Upper lobe of left lung (tissue), 6 donors: Measurements from ENCODE around the gene MYOG. TPM values are rescaled to one million over a fixed set of nuclear protein-coding genes. Genes with fewer than 3 reads are reported as not detected.

ENCODE experiments used
- ATAC-seq, 2 donors: fragments of 200-7000 bp; cut with Tn5 transposase; one replicate each; pipeline ENCODE4 v1.9.1; 2022; ENCODE audit warnings: mild to moderate bottlenecking in 2 of 2, moderate library complexity in 2 of 2; ENCODE audit not compliant: low FRiP score in 2 of 2
- DNase-seq, 2 donors: peaks; one replicate each; pipeline ENCODE4 v3.0.0-alpha.2; 2019 to 2020
- H3K27ac ChIP-seq, 4 donors: fragments of 200-600 bp; sonication (generic); one replicate each; pipeline ENCODE4 v1.5.1; 2016 to 2019
- H3K27me3 ChIP-seq, 4 donors: fragments of 200-600 bp; sonication (generic); one replicate each; pipeline ENCODE4 v1.5.1; 2017 to 2019
- H3K36me3 ChIP-seq, 4 donors: fragments of 200-600 bp; sonication (generic); one replicate each; pipeline ENCODE4 v1.5.1; 2016 to 2019
- H3K4me1 ChIP-seq, 4 donors: fragments of 200-600 bp; sonication (generic); one replicate each; pipeline ENCODE4 v1.5.1; 2018 to 2019
- H3K4me3 ChIP-seq, 4 donors: fragments of 200-600 bp; sonication (generic); one replicate each; pipeline ENCODE4 v1.5.1; 2017 to 2019; ENCODE audit warnings: mild to moderate bottlenecking in 2 of 4, moderate library complexity in 1 of 4
- H3K9me3 ChIP-seq, 4 donors: fragments of 200-600 bp; sonication (generic); one replicate each; pipeline ENCODE4 v1.5.1; 2018 to 2019
- CTCF ChIP-seq, 6 experiments: fragments of 450-650 bp in 4 of 6; fragments of 200-600 bp in 2 of 6; sonication (generic) in 2 of 6; IDR thresholded peaks; one replicate each; pipeline ENCODE4 v1.5.1; 2016 to 2019; ENCODE audit warnings: antibody characterized with exemption in 6 of 6
- EP300 ChIP-seq, 4 donors: sonication (generic); formaldehyde crosslinking; IDR thresholded peaks; one replicate each; pipeline ENCODE4 v1.5.1; 2017; ENCODE audit warnings: antibody characterized with exemption in 4 of 4, control low read depth in 2 of 4
- POLR2A ChIP-seq, 4 donors: fragments of 450-650 bp; IDR thresholded peaks; one replicate each; pipeline ENCODE4 v1.5.1; 2016 to 2017; ENCODE audit warnings: antibody characterized with exemption in 4 of 4, mild to moderate bottlenecking in 2 of 4
- POLR2AphosphoS5 ChIP-seq, 2 donors: sonication (generic); formaldehyde crosslinking; IDR thresholded peaks; one replicate each; pipeline ENCODE4 v1.5.1; 2017; ENCODE audit warnings: antibody characterized with exemption in 2 of 2
- WGBS, 2 donors: methylation state at CpG; one replicate each; pipeline ENCODE4 v1.1.5; 2017 to 2018; 5-methylcytosine and 5-hydroxymethylcytosine counted together
- total RNA-seq, 6 donors: library from RNA; depleted of rRNA in 4 of 6; stranded (reverse); fragments of >200 nt in 4 of 6; gene quantifications; one replicate each; pipeline versions ENCODE4 v1.1.0 to v1.2.1, GENCODE V29; 2016 to 2021
- donor health status: DM: no; HTN: no; CAD: no; lungs with moderate emphysema.
- donor health status: DM: no; HTN: yes; CAD: no; lungs with severe emphysema.

MYOG gene
- total RNA-seq, 6 donors from 2014 or later, result not detected

GRCh38 chr1:203034422-203035110 lies 51.2 kb downstream of the MYOG start:
- 86% methylated on average over 10 of the region's 10 CpGs for WGBS, 2 donors
- no peaks in the 10 kb centered on the region for H3K4me1 ChIP-seq
- ATAC-seq, result no peak
- no peaks in the 10 kb centered on the region for H3K9me3 ChIP-seq
- H3K36me3 ChIP-seq, result no peaks in the 10 kb centered on the region
- DNase-seq, result no peak
- H3K27me3 ChIP-seq, result no peaks in the 10 kb centered on the region
- H3K4me3 ChIP-seq, result no peak overlapping the region
- H3K27ac ChIP-seq, result no peak overlapping the region
- TF ChIP-seq EP300 (IDR thresholded peaks at IDR 0.05) (no peak), POLR2AphosphoS5 (IDR thresholded peaks at IDR 0.05) (no peak), CTCF (IDR thresholded peaks at IDR 0.05) (no peak), POLR2A (IDR thresholded peaks at IDR 0.05) (no peak)

- H3K4me1 ChIP-seq, result no peaks in the 10 kb centered on the region
- ATAC-seq, result no peak
- peak in 1 of 2 donors; percentile 1 for DNase-seq
- WGBS, 2 donors, result 92 to 95% methylated on average over 2 of the region's 2 CpGs
- no peaks in the 10 kb centered on the region for H3K9me3 ChIP-seq
- H3K36me3 ChIP-seq, result no peaks in the 10 kb centered on the region
- H3K27ac ChIP-seq, result no peak overlapping the region
- no peak overlapping the region for H3K4me3 ChIP-seq
- no peaks in the 10 kb centered on the region for H3K27me3 ChIP-seq
- TF ChIP-seq CTCF (IDR thresholded peaks at IDR 0.05) (no peak), EP300 (IDR thresholded peaks at IDR 0.05) (no peak), POLR2AphosphoS5 (IDR thresholded peaks at IDR 0.05) (no peak), POLR2A (IDR thresholded peaks at IDR 0.05) (no peak)
Measured at GRCh38 chr1:203033917-203034316, 51.9 kb downstream of the MYOG start.

GRCh38 chr1:203033287-203033686 lies 52.5 kb downstream of the MYOG start:
- no peak overlapping the region for H3K27ac ChIP-seq
- no peak for TF ChIP-seq EP300 (IDR thresholded peaks at IDR 0.05)
- TF ChIP-seq POLR2AphosphoS5 (IDR thresholded peaks at IDR 0.05), result no peak
- no peak for TF ChIP-seq POLR2A (IDR thresholded peaks at IDR 0.05)
- no peak for TF ChIP-seq CTCF (IDR thresholded peaks at IDR 0.05)
- no peaks in the 10 kb centered on the region for H3K4me1 ChIP-seq
- no peaks in the 10 kb centered on the region for H3K9me3 ChIP-seq
- H3K27me3 ChIP-seq, result no peaks in the 10 kb centered on the region
- ATAC-seq (no peak), DNase-seq (no peak)
- H3K36me3 ChIP-seq, result no peaks in the 10 kb centered on the region
- H3K4me3 ChIP-seq, result no peak overlapping the region
- WGBS, 2 donors, result 87 to 100% methylated on average over 2 of the region's 2 CpGs

Other genes starting within 250 kb of the MYOG start
- 10 to 100 TPM in 2 of 6 donors, 1 to 10 TPM in 4; 2.0 to 11.7 (median 7.9) TPM for gene RABIF, start 196.9 kb downstream of the MYOG start, total RNA-seq
- gene KLHL12, start 158.8 kb downstream of the MYOG start, total RNA-seq, result 10 to 100 TPM; 12.0 to 25.1 (median 19.9) TPM
- 100 to 1,000 TPM in 4 of 6 donors, 10 to 100 TPM in 2; 57.6 to 157 (median 125) TPM for gene ADIPOR1, start 127.7 kb downstream of the MYOG start, total RNA-seq
- 10 to 100 TPM; 25.1 to 81.2 (median 68.2) TPM for gene CYB5R1, start 118.8 kb downstream of the MYOG start, total RNA-seq
- gene TMEM183A, start 78.6 kb downstream of the MYOG start, total RNA-seq, result 10 to 100 TPM; 45.4 to 71.9 (median 68.1) TPM
- 1 to 10 TPM in 4 of 6 donors, under 1 TPM in 2; 0.63 to 9.7 (median 1.6) TPM for gene PPFIA4, start 59.5 kb downstream of the MYOG start, total RNA-seq
- 1 to 10 TPM in 4 of 6 donors, under 1 TPM in 2; 0.20 to 5.4 (median 3.1) TPM for gene ADORA1, start 41.7 kb upstream of the MYOG start, total RNA-seq
- gene MYBPH, start 89.8 kb upstream of the MYOG start, total RNA-seq, result under 1 TPM in 3 of 6 donors, not detected in 3; 0.13 to 0.39 (median 0.15) TPM
- gene CHI3L1, start 100.7 kb upstream of the MYOG start, total RNA-seq, result 10 to 100 TPM; 12.3 to 68.4 (median 52.4) TPM
- gene CHIT1, start 143.7 kb upstream of the MYOG start, total RNA-seq, result 10 to 100 TPM in 2 of 6 donors, 1 to 10 TPM in 4; 2.0 to 97.4 (median 3.7) TPM
- 100 to 1,000 TPM in 3 of 6 donors, 10 to 100 TPM in 3; 59.1 to 178 (median 104) TPM for gene BTG2, start 219.5 kb upstream of the MYOG start, total RNA-seq